Activated naive CD4-positive, alpha-beta T cell (primary cell): Measurements from ENCODE around the gene RUNX2.

Experiments
- DNase-seq, 4 experiments: peaks; one replicate each; lab custom pipeline; 2025; lab: John Stamatoyannopoulos, UW

RUNX2 gene

GRCh38 chr6:45433533-45434380 is 105.6 kb downstream of the RUNX2 start:
- no peak for DNase-seq

DNA sequence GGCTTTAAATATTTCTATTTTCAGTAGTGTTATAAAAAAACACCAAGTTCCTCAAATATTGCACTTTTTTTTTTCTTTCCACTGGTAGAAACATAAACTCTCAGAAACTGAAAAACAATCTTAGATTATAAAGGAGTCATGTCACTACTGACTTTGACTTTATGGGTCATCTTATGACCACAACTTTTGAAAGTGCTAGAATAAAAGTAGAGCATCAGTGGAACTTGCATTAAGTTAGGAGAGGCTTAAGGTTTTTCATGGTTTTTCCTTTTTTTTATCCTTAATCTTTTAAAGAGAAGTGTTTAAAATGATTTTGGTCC is 106.2 kb downstream of the RUNX2 start:
- DNase-seq: no peak

GRCh38 chr6:45436544-45437438 is 108.7 kb downstream of the RUNX2 start:
- DNase-seq: no peak

DNA sequence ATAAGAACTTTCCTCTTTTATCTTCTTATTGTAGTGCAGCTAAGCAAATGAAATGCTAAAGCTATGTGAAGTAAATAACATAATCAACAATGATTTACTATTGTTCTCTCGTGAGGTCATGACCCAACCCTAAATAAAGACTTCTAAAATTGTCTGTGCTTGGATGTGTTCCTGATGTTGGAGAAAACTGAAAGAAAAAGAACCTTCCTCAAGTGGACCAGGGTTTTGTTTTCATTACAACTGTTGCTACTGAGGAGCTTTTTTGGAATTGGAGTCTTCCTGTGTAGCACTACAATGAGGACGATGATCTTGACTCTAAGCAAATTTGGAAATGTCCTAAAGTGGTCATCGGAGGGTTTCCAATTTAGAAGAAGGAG is 109.3 kb downstream of the RUNX2 start:
- DNase-seq: no peak

DNA sequence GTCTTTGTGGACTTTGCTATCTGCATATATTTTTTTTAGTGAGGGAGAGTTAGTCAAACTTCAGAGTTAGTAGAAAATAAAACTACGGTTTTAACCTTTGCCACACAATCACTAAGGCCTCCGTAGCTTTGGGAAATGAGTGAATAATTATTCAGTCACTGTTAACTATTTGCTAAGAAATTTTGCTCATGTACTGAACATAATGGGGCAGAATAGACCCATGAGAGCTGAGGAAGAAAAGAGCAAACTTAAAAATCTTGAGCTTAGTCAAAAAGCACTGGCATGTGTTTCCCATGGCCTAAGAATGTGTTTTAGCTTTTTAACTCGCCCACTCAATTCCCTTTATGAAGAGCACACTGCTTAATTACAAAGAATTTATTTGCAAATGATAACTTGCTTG is 110.0 kb downstream of the RUNX2 start:
- DNase-seq: no peak

DNA sequence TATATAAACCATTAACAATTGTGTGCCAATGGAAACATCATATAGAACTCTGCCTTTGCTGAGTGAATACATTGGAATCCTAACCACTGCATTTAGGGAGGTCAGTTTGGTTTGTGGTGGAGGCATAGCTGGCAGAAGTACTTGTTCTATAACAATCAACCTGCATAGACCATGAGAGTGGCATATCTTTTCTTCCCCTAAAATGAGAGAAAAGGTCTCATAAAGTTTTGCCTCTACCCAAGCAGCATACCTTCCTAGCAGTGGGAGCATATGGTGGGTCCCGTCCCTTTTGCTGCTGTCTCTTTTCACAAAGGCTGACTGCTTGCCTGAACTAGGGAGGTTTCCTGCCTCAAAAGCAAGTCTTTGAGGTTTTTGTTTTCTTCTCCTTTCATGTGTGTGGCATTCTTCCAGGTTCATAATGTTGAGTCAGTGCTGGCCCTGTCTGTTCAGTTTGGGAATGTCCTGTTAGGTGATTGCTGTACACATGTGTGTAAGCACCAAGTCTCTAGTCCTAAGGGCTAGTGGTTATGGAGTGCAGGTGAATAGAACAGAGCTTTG is 110.8 kb downstream of the RUNX2 start:
- no peak for DNase-seq

DNA sequence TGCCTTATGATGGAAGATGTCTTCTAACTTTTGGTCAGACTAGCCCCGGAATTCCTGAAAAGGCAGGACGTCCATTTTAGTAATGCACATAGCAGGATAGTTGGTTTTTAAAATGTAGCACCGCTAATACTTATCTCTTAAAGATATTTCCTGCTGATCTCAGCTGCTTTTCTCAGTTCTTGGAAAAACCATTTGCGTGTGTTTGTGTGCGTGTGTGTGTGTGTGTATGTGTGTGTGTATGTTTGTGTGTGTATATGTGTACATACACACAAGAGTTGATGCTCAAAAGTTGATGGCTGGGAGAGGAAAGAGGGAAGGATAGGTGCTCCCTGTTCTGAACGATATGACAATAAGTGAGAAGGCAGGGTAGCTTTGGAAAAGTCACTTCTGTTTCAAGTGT is 111.3 kb downstream of the RUNX2 start:
- no peak for DNase-seq

- no peak for DNase-seq
Observed at GRCh38 chr6:45439861-45440388, 111.8 kb downstream of the RUNX2 start.

DNA sequence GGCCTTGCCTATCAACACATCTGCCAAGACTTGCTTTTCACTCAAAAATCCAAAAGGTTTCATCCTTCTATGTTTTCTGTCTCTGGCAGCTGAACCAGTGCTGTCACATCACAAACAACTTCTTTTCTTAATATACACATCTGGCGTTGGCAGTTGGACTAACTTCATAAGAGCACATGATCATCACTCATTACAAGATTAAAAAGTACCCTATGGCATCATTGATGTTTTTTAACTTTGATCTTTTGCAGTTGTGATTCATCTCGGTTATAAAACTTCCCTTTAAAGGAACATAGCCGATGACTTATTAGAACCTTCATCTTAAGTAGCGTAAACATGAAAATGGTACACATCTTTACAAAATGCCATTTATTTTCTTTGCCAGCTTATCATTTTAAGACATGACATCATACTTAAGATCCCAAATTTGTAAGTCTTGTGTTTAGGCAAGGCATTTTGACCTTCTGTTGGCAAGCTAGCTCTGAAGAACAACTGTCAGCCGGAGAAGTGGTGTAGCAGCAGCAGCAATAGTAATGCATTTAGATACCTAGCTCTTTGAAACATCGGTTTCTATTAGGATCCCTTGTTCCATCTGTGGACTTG is 113.8 kb downstream of the RUNX2 start:
- no peak for DNase-seq

GRCh38 chr6:45442716-45443115 is 114.6 kb downstream of the RUNX2 start:
- DNase-seq: no peak

DNA sequence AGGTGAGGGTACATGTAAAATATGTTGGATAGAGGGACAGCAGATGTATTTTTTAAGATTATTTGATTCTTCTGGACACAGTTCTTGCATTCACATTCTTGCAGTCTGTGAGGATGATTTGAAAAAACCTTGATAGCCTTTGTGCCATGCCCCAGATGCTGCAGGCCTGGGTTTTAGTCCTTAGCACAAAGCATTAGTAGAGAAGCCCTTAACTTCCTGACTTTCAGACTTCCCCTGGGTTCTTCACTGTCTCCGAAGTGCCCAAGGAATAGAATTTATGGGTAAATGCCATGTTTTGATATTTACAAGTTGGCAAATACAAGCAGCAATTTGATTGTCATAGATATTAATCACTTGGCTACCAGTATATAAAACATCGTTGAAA is 117.2 kb downstream of the RUNX2 start:
- no peak for DNase-seq

DNA sequence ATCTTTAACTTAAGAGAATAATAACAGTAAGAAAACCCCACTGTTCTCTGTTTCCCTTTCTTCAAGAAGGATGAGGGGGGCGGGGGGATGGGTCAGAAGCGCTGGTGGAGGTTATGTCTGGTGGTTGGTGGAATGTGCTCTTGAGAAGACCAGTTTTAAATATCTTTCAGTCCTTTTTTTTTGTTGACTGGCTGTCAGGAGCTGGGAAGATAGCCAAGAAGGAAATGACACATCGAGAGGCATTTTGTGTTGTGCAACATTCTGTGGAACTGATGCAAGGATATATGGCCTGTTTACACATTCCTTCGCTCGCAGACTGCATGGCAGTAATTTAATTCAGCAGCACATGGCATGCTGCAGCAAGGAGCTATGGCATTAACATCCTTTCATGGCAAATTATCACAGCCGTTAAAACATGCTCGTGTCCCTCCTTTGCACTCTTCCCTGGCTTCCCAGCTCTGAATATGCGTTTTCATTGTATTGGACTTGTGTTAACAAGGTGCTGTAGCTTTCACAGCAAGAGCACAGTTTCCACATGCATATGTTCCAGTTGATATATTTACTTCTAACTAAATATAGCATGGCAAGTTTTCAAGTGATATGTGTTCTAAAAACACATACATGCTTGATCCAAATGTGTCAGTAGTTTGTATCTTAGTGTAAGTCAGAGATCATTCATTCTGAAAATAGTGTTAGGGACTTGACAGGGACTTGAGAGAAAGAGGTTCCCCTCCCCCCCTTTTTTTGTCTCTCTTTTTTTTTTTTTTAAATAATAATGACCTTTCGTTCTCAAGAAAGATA is 117.8 kb downstream of the RUNX2 start:
- DNase-seq: no peak

DNA sequence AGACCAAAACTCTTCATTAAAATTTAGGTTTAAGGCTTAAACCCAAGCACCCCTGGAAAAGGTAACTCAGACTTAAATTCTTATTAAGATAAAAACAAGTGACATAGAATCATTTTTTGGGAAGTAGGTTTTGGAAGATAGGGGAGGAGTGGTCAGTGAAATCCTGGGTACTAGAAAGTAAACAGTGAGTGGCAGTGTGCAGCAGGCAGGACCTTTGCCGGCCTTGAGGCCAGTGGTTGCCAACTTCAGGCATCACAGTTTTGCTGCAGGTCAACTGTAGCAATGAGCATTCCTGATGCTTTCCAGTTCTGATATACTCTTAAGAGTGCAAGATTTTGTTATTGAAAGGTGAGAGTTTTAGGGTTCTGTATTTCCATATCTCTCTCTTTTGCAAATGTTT is 118.9 kb downstream of the RUNX2 start:
- no peak for DNase-seq

DNA sequence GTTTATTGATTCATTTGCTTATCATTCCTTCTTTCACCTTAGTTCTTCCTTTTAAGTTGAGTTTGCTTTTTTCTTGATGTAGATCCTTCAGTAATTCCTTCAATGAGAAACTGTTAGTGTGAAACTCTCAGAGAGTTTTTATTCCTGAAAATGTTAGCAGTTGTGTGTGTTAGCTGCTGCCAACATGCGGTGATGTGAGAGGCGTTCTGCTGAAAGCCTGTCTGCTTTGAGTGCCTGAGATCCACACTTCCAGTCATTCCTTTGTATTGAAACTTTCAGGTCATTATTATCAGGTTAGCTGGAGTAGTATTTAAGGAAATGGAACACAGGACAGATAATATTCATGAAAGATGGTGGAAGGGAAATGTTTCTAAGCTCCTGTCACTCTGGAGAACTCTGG is 119.6 kb downstream of the RUNX2 start:
- DNase-seq: no peak

DNA sequence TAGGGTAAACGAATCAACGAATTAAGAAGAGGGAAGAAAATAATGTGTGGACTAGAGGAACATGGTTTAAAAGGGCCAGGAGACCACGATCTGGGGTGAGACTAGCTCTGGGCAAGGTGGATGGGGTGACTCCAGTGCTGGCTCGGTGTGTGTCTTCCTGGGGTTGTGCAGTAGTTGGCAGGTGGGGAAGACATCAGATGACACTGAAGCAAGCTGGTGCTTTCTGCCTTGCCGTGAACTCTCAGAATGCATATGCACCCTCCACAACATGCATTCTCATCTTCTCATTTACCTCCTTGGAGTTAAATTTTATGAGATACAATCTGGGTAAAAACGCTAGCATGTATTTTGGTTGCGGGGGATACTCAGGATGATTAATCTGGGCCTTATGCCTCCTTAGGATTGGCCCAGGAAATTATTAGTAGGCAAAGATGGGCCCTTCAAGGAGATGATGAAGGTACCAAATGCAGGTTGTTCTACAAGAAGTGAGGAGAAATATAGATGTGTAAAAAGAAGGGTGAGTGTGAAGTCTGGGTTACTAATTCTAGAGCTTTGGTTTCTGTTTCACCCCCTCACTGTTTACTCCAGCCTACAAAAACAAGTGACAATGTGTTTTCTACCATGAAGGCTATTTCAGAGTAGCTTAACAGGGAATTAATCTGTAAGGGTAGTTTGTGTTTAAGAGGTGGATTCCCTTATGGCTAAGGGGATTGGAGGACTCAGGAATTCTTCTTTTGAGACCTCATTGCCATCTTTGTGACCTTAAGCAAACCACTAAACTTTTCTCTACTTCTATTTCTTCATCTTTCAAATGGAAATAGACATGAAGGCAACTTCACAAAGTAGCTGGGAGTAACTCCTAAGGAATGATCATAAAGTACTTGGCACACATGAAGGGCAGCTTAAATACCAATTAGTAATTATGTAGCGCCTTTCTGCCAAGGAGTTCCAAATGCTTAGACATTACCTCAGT is 120.6 kb downstream of the RUNX2 start:
- no peak for DNase-seq

GRCh38 chr6:45450132-45450531 is 122.0 kb downstream of the RUNX2 start:
- DNase-seq: no peak

DNA sequence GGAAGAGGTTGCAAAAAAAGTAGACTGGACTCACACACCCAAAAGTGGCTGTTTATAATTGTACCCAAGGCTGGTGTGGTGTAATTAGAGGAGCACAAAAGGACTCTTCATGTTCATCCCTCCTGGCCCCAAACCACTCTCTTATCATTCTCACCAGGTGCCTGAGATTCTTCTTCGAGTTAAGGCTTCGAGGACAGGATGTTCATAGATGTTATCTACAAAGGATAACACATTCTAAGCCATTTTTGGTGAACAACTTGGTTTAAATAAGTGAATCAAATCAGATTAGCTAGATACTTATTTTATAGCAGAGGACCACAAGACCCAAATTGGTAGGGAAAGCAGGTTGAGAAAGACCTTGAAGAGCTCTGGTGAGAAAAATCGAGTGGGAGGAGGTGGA is 122.7 kb downstream of the RUNX2 start:
- no peak for DNase-seq

- no peak for DNase-seq
Observed at GRCh38 chr6:45454008-45454911, 126.1 kb downstream of the RUNX2 start.

DNA sequence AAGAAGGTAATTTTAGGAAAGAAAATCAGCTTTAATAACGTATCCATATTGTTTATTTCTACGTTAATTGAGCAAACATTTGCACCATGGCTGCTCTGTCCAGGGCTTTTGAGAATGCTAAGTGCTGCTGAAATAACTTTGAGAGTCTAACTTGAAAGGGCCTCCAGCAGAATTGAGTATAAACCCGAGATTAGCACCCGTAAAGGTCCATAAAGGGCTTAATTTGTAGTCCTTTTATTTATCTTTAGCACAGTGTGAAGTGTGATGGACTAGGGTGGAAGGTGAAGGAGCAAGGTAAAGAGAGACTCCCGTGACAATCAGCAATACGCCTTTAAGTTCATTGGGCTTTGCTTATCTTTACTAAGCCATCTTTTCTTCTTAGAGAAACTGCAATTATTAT is 127.3 kb downstream of the RUNX2 start:
- DNase-seq: no peak
